MCF 10A (cell line): ENCODE data around the gene SREBF1. TPM values are rescaled to one million over a fixed set of nuclear protein-coding genes. Genes with fewer than 3 reads are reported as not detected.

ENCODE experiments used
- BruUV-seq: library from RNA; stranded (reverse); fragments of 400-500 nt; replicated peaks from 2 replicates; lab custom pipeline; 2021; lab: Mats Ljungman, UMichigan
- CTCF ChIA-PET: fragments of 300-600 bp; sonication (Branson Sonifier 250); formaldehyde crosslinking; extraction: SDS; loops from one replicate; lab custom pipeline; 2021; ENCODE audit warnings: antibody characterized with exemption, inconsistent platforms; lab: Yijun Ruan, JAX
- POLR2A ChIA-PET: fragments of 300-600, 350-650 bp; sonication (Branson Sonifier 250); formaldehyde crosslinking; extraction: SDS; loops from one replicate; lab custom pipeline; 2020; ENCODE audit warnings: antibody characterized with exemption, inconsistent platforms; lab: Yijun Ruan, JAX
- DNase-seq: peaks from one replicate; pipeline ENCODE4 v3.0.0-alpha.2; 2018; ENCODE audit not compliant: unreplicated experiment
- H3K27ac Mint-ChIP-seq: one replicate; pipeline ENCODE4 v1.8.0; 2022; ENCODE audit warnings: mild to moderate bottlenecking, low read depth, mixed read lengths; ENCODE audit not compliant: unreplicated experiment
- H3K27me3 Mint-ChIP-seq: one replicate; pipeline ENCODE4 v1.8.0; 2022; ENCODE audit warnings: mixed read lengths; ENCODE audit not compliant: insufficient read depth, unreplicated experiment
- H3K36me3 Mint-ChIP-seq: one replicate; pipeline ENCODE4 v1.8.0; 2022; ENCODE audit warnings: mild to moderate bottlenecking, moderate library complexity, mixed read lengths; ENCODE audit not compliant: insufficient read depth, unreplicated experiment
- H3K4me1 Mint-ChIP-seq: one replicate; pipeline ENCODE4 v1.8.0; 2022; ENCODE audit warnings: mixed read lengths; ENCODE audit not compliant: insufficient read depth, unreplicated experiment
- H3K4me3 Mint-ChIP-seq: one replicate; pipeline ENCODE4 v1.8.0; 2022; ENCODE audit warnings: mild to moderate bottlenecking, moderate library complexity, mixed read lengths; ENCODE audit not compliant: unreplicated experiment
- H3K9me3 Mint-ChIP-seq: one replicate; pipeline ENCODE4 v1.8.0; 2022; ENCODE audit warnings: mixed read lengths; ENCODE audit not compliant: unreplicated experiment
- CTCF ChIP-seq: fragments of 200-600 bp; IDR thresholded peaks from one replicate; pipeline ENCODE4 v1.8.0; 2022; ENCODE audit warnings: antibody characterized with exemption, mild to moderate bottlenecking; ENCODE audit not compliant: unreplicated experiment
- intact Hi-C: fragments of 100-400 bp; cut with micrococcal nuclease; formaldehyde crosslinking; loops from 2 replicates; pipeline ENCODE4 v1.14.1; 2022
- total RNA-seq: library from RNA; stranded (reverse); gene quantifications from 2 replicates; pipeline ENCODE4 v1.2.3, GENCODE V29; 2022

Gene SREBF1
- total RNA-seq, 1 experiment from 2014 or later = 87.1 TPM

GRCh38 chr17:17824783-17825614, 11.8 kb downstream of the SREBF1 start:
- BruUV-seq = no TSS peak
- Mint-ChIP-seq H3K36me3 (peaks cover 18% of the 10 kb centered on the region), H3K27ac (peak overlapping the region; percentile 76), H3K9me3 (no peaks in the 10 kb centered on the region), H3K4me1 (peaks cover 63% of the 10 kb centered on the region), H3K4me3 (peak overlapping the region; percentile 47), H3K27me3 (no peaks in the 10 kb centered on the region)
- ChIA-PET CTCF (interaction anchor here (1.1 kb wide), 1 partner anchor 10 kb away, joined by 4 read pairs; no protein-coding TSS in a partner anchor), POLR2A (interaction anchor here (0.6 to 10.0 kb wide), 3 partner anchors 11 to 545 kb away, joined by 3 to 151 read pairs (median 28); partner anchors contain the start of gene SREBF1)
- TF ChIP-seq CTCF = no peak
- no peak for DNase-seq
- intact Hi-C loops = no loop called here

GRCh38 chr17:17824119-17824782, 12.5 kb downstream of the SREBF1 start:
- intact Hi-C loops = no loop called here

GRCh38 chr17:17823433-17824118, 13.2 kb downstream of the SREBF1 start:
- peak; percentile 91 for DNase-seq
- intact Hi-C loops = loop anchor here (2.0 kb wide), 1 partner anchor 13 kb away; the partner anchor contains the start of gene SREBF1
- ChIA-PET CTCF (interaction anchor here (0.5 to 2.9 kb wide), 3 partner anchors 11 to 226 kb away, joined by 3 to 21 read pairs (median 5); no protein-coding TSS in a partner anchor), POLR2A (interaction anchor here (0.6 to 10.0 kb wide), 3 partner anchors 13 to 169 kb away, joined by 3 to 151 read pairs (median 28); partner anchors contain the start of gene SREBF1)
- Mint-ChIP-seq H3K27ac (peak overlapping the region; percentile 76), H3K36me3 (peaks cover 31% of the 10 kb centered on the region), H3K27me3 (no peaks in the 10 kb centered on the region), H3K9me3 (no peaks in the 10 kb centered on the region), H3K4me1 (peaks cover 71% of the 10 kb centered on the region), H3K4me3 (peak overlapping the region; percentile 77)
- no peak for TF ChIP-seq CTCF
- no TSS peak for BruUV-seq

More at GRCh38 chr17:17824119-17824782, 12.5 kb downstream of the SREBF1 start:
- Mint-ChIP-seq H3K4me1 (peaks cover 68% of the 10 kb centered on the region), H3K27me3 (no peaks in the 10 kb centered on the region), H3K9me3 (no peaks in the 10 kb centered on the region), H3K4me3 (peak overlapping the region; percentile 77), H3K36me3 (peaks cover 25% of the 10 kb centered on the region), H3K27ac (peak overlapping the region; percentile 76)
- no peak for DNase-seq
- CTCF ChIA-PET = interaction anchor here (2.9 kb wide), 1 partner anchor 11 kb away, joined by 21 read pairs; no protein-coding TSS in a partner anchor
- no TSS peak for BruUV-seq
- POLR2A ChIA-PET = interaction anchor here (0.6 to 10.0 kb wide), 4 partner anchors 12 to 544 kb away, joined by 3 to 151 read pairs (median 16); partner anchors contain the start of gene SREBF1
- TF ChIP-seq CTCF = no peak
